ENCODE measurements around the gene ZNF48. TPM values are rescaled to one million over a fixed set of nuclear protein-coding genes. Genes with fewer than 3 reads are reported as not detected.

Gene ZNF48
- total and polyA plus RNA-seq, 12 donors = 2.2 to 8.0 (median 5.4) TPM

DNA sequence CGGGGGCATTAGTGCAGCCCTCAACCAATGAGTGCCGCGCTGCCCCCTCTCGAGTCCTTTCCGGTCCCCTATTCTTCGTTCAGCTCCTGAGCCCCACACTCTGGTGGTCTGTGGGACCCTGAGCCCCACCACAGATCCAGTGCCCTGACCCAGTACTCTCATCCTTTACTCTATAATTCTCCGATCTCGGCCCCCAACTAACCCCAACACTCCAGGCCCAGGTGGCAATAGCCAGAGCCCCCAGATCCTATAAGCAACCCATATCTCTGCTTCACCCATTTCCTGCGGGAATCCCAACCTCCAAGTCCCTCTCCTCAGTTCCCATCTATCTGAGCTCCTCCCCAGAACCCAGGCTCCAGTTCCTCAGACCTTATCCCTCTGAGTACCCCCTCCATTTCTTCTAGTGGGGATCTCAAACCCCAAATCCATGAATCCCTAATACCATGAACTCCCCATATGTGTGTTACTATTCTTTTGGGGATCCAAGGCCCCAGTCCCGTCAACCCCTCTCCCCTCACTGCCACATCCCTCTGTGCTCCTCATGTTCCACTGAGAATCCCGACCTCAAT lies 23.9 kb upstream of the ZNF48 start:
- H3K27ac ChIP-seq = peak overlapping the region; percentile 61 to 96 (median 87)
- no peaks in the 10 kb centered on the region for H3K9me3 ChIP-seq
- no peaks in the 10 kb centered on the region for H3K27me3 ChIP-seq
- WGBS, 2 donors = 22% methylated on average over 11 of the region's 11 CpGs
- peaks cover 0 to 7% (median 0%) of the 10 kb centered on the region in 9 donors for H3K36me3 ChIP-seq
- H3K4me1 ChIP-seq = peaks cover 12 to 46% (median 33%) of the 10 kb centered on the region in 9 donors
- H3K4me3 ChIP-seq = peak overlapping the region in 9 of 10 donors; percentile 25 to 93 (median 56)
- ATAC-seq (no peak), DNase-seq (no peak)
- intact Hi-C loops (cut with DNase I) = no loop called here
- TF ChIP-seq, protein P1, sequence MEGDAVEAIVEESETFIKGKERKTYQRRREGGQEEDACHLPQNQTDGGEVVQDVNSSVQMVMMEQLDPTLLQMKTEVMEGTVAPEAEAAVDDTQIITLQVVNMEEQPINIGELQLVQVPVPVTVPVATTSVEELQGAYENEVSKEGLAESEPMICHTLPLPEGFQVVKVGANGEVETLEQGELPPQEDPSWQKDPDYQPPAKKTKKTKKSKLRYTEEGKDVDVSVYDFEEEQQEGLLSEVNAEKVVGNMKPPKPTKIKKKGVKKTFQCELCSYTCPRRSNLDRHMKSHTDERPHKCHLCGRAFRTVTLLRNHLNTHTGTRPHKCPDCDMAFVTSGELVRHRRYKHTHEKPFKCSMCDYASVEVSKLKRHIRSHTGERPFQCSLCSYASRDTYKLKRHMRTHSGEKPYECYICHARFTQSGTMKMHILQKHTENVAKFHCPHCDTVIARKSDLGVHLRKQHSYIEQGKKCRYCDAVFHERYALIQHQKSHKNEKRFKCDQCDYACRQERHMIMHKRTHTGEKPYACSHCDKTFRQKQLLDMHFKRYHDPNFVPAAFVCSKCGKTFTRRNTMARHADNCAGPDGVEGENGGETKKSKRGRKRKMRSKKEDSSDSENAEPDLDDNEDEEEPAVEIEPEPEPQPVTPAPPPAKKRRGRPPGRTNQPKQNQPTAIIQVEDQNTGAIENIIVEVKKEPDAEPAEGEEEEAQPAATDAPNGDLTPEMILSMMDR (IDR thresholded peaks at IDR 0.05) = peak in 1 of 9 donors; percentile 28

DNA sequence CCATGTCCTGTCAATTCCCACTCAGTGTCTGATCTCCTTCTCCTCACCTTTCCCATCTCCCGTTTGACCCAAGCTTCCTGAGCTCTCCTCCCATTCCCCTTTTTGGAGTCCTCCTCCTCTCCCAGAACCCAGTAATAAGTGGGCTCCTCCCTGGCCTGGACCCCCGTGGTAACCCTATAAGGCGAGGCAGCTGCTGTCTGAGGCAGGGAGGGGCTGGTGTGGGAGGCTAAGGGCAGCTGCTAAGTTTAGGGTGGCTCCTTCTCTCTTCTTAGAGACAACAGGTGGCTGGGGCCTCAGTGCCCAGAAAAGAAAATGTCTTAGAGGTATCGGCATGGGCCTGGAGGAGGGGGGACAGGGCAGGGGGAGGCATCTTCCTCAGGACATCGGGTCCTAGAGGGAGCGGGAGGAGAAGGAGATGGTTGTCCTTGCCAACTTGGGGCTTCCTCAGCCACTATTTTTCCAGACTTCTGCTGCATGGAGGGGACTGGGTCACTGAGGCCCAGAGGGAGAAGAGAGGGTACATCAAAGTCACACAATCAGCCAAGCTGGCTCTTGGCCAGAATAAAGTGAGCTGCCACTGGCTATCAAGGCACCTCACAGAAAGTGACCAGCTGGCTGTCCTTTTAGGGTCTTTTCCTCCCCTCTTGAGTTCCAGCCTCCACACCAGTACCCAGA lies 23.0 kb upstream of the ZNF48 start:
- DNase-seq = no peak
- Histone ChIP-seq H3K4me1 (peaks cover 7 to 43% (median 29%) of the 10 kb centered on the region in 9 donors), H3K27ac (peak overlapping the region in 7 of 10 donors; percentile 80 to 96 (median 91)), H3K36me3 (no peaks in the 10 kb centered on the region), H3K4me3 (no peak overlapping the region), H3K9me3 (no peaks in the 10 kb centered on the region), H3K27me3 (no peaks in the 10 kb centered on the region)
- 71 to 72% methylated on average over 6 of the region's 6 CpGs for WGBS, 2 donors
- no peak for ATAC-seq
- TF ChIP-seq, protein P1 (IDR thresholded peaks at IDR 0.05) = no peak
- intact Hi-C loops (cut with DNase I) = no loop called here

DNA sequence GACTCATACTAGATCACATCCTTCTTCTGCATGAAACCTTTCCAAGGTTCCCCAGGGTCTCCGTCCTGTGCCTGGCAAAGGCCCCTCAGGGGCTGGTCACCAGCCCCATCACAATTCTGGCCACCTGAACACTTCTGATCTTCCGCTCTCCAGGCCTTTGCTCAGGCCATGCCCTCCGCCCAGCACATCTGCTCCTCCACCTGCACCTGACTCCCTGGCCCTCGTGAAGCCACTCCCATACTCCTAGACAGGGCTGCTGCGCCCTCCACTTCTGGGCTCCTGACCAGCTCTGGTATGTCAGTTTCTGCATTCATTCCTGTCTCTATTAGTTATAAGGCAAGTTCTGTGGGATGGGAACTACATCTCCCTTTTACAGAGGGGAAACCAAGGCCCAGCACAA lies 22.5 kb upstream of the ZNF48 start:
- Histone ChIP-seq H3K4me1 (peaks cover 5 to 43% (median 29%) of the 10 kb centered on the region in 9 donors), H3K4me3 (no peak overlapping the region), H3K36me3 (no peaks in the 10 kb centered on the region), H3K9me3 (no peaks in the 10 kb centered on the region), H3K27ac (no peak overlapping the region), H3K27me3 (no peaks in the 10 kb centered on the region)
- WGBS, 2 donors = 90 to 92% methylated on average over 5 of the region's 5 CpGs
- intact Hi-C loops (cut with DNase I) = no loop called here
- ATAC-seq (no peak), DNase-seq (no peak)
- TF ChIP-seq, protein P1 (IDR thresholded peaks at IDR 0.05) = no peak

DNA sequence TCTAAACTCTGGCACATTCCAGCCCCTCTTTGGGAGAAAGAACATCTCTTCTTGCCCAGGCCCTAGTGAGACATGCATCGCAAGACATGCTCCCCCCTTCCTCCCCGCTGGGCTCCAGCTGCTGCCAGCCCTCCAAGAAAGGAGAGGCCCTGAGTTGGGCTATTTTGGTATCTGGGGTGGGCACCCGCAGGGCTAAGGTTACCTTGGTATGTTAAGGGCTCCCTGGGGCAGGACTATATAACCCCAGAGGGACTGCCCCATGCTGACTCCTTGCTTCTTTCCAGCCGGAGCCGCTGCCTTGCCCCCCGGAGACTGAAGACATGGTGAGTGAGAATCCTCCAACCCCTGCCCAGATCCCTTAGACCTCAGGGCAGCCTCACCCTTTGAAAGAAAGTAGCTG lies 20.7 kb upstream of the ZNF48 start, which contains the start of gene MYL11:
MYL11 (plus strand) TSS at position 265 of the 400 bp plus-strand sequence; CDS start at position 321, 56 bp downstream.
- H3K27ac ChIP-seq = no peak within 1 kb of the TSS
- peaks cover 10 to 37% (median 22%) of the 10 kb centered on the region in 9 donors for H3K4me1 ChIP-seq
- intact Hi-C loops (cut with DNase I) = no loop called here
- no peaks in the 10 kb centered on the region for H3K9me3 ChIP-seq
- 79% methylated on average over 6 of the region's 6 CpGs for WGBS, 2 donors
- ATAC-seq (no peak), DNase-seq (no peak)
- H3K27me3 ChIP-seq = no peaks in the 10 kb centered on the region
- H3K36me3 ChIP-seq = no peaks in the 10 kb centered on the region
- H3K4me3 ChIP-seq = no peak within 1 kb of the TSS
- TF ChIP-seq, protein P1 (IDR thresholded peaks at IDR 0.05) = no peak
